ENCODE data around the gene ZFP90.

The ZFP90 gene

DNA sequence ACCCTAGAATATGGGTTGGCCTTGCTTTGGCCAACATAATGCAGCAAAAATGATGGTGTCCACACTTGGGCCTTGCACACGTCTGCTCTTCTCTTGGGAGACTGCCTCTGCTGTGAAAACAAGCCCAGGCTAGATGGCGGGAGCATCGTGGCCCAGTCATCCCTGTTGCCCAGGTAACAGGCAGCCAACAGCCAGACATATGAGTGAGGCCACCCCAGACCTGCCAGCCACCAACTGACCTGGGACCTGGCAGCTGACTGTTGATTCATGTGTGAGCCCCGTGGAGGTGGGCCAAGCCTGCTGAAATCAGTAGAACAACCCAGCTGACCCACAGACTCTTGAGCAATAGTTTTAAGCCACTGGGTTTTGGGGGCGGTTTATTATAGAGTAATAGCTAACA, 66.7 kb downstream of the ZFP90 start:
- Histone ChIP-seq H3K36me3 (ENCODE audit: control insufficient read depth, low read length) (no peaks in the 10 kb centered on the region), H3K79me2 (ENCODE audit: control insufficient read depth, low read length) (no peaks in the 10 kb centered on the region), H3K4me3 (ENCODE audit: low read length) (no peak overlapping the region), H3K27ac (ENCODE audit: low read depth, low read length) (no peak overlapping the region), H3F3A (ENCODE audit: control insufficient read depth, insufficient read depth) (no peaks in the 10 kb centered on the region), H3K9me3 (ENCODE audit: control insufficient read depth, insufficient read depth, low read length) (no peaks in the 10 kb centered on the region), H3K27me3 (ENCODE audit: control insufficient read depth, low read length) (no peaks in the 10 kb centered on the region), H3K4me2 (ENCODE audit: low read length) (no peak overlapping the region), H3K9me2 (replicated peaks; ENCODE audit: control insufficient read depth, low read length) (no peaks in the 10 kb centered on the region), H3K4me1 (ENCODE audit: control insufficient read depth, low read length) (no peaks in the 10 kb centered on the region), H4K20me1 (ENCODE audit: control insufficient read depth, insufficient read depth, low read depth, low read length) (no peaks in the 10 kb centered on the region)
- TF ChIP-seq EZH2phosphoT487 (IDR thresholded peaks at IDR 0.05; ENCODE audit: borderline replicate concordance, low read length) = no peak
- TF ChIP-seq, protein P1, sequence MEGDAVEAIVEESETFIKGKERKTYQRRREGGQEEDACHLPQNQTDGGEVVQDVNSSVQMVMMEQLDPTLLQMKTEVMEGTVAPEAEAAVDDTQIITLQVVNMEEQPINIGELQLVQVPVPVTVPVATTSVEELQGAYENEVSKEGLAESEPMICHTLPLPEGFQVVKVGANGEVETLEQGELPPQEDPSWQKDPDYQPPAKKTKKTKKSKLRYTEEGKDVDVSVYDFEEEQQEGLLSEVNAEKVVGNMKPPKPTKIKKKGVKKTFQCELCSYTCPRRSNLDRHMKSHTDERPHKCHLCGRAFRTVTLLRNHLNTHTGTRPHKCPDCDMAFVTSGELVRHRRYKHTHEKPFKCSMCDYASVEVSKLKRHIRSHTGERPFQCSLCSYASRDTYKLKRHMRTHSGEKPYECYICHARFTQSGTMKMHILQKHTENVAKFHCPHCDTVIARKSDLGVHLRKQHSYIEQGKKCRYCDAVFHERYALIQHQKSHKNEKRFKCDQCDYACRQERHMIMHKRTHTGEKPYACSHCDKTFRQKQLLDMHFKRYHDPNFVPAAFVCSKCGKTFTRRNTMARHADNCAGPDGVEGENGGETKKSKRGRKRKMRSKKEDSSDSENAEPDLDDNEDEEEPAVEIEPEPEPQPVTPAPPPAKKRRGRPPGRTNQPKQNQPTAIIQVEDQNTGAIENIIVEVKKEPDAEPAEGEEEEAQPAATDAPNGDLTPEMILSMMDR (IDR thresholded peaks at IDR 0.05; ENCODE audit: low read depth, low read length, poor library complexity, severe bottlenecking) = no peak

DNA sequence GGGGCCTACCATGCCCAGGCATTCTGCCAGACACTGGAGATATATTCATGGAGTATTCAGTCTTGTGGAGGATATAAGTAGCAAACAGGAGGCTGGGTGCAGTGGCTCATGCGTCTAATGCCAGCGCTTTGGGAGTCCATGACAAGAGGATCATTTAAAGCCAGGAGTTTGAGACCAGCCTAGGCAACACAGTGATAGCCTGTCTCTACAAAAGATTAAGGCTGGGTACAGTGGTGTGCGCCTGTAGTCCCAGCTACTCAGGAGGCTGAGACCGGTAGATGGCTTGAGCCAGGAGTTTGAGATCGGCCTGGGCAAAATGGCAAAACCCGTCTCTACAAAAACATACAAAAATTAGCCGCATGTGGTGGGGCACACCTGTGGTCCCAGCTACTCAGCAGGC, 68.4 kb downstream of the ZFP90 start:
- H3K4me2 ChIP-seq (ENCODE audit: low read length) = no peak overlapping the region
- no peak overlapping the region for H3K4me3 ChIP-seq (ENCODE audit: low read length)
- no peaks in the 10 kb centered on the region for H3K79me2 ChIP-seq (ENCODE audit: control insufficient read depth, low read length)
- no peak overlapping the region for H3K27ac ChIP-seq (ENCODE audit: low read depth, low read length)
- no peaks in the 10 kb centered on the region for H3K4me1 ChIP-seq (ENCODE audit: control insufficient read depth, low read length)
- no peaks in the 10 kb centered on the region for H4K20me1 ChIP-seq (ENCODE audit: control insufficient read depth, insufficient read depth, low read depth, low read length)
- no peaks in the 10 kb centered on the region for H3K9me2 ChIP-seq (replicated peaks; ENCODE audit: control insufficient read depth, low read length)
- no peaks in the 10 kb centered on the region for H3K9me3 ChIP-seq (ENCODE audit: control insufficient read depth, insufficient read depth, low read length)
- no peaks in the 10 kb centered on the region for H3K36me3 ChIP-seq (ENCODE audit: control insufficient read depth, low read length)
- H3F3A ChIP-seq (ENCODE audit: control insufficient read depth, insufficient read depth) = no peaks in the 10 kb centered on the region
- TF ChIP-seq, protein P1 (IDR thresholded peaks at IDR 0.05; ENCODE audit: low read depth, low read length, poor library complexity, severe bottlenecking) = no peak
- no peak for TF ChIP-seq EZH2phosphoT487 (IDR thresholded peaks at IDR 0.05; ENCODE audit: borderline replicate concordance, low read length)
- H3K27me3 ChIP-seq (ENCODE audit: control insufficient read depth, low read length) = no peaks in the 10 kb centered on the region

DNA sequence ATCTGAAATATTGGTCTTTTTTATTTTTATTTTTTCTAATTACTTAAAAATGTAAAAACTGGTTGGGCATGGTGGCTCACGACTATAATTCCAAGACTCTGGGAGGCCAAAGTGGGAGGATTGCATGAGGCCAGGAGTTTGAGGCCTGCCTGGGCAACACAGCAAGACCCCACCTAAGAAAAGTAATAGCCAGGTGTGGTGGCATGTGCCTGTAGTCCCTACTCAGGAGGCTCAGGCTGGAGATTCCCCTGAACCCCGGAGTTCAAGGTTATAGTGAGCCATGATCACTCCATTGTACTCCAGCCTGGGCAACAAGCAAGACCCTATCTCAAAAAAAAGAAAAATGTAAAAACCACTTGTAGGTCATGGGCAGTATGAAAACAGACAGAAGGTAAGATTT, 69.2 kb downstream of the ZFP90 start:
- H3K9me2 ChIP-seq (replicated peaks; ENCODE audit: control insufficient read depth, low read length) = no peaks in the 10 kb centered on the region
- H3K79me2 ChIP-seq (ENCODE audit: control insufficient read depth, low read length) = no peaks in the 10 kb centered on the region
- no peak for TF ChIP-seq EZH2phosphoT487 (IDR thresholded peaks at IDR 0.05; ENCODE audit: borderline replicate concordance, low read length)
- TF ChIP-seq, protein P1 (IDR thresholded peaks at IDR 0.05; ENCODE audit: low read depth, low read length, poor library complexity, severe bottlenecking) = no peak
- no peaks in the 10 kb centered on the region for H4K20me1 ChIP-seq (ENCODE audit: control insufficient read depth, insufficient read depth, low read depth, low read length)
- H3K4me3 ChIP-seq (ENCODE audit: low read length) = no peak overlapping the region
- no peaks in the 10 kb centered on the region for H3K9me3 ChIP-seq (ENCODE audit: control insufficient read depth, insufficient read depth, low read length)
- no peaks in the 10 kb centered on the region for H3F3A ChIP-seq (ENCODE audit: control insufficient read depth, insufficient read depth)
- no peak overlapping the region for H3K4me2 ChIP-seq (ENCODE audit: low read length)
- H3K27ac ChIP-seq (ENCODE audit: low read depth, low read length) = no peak overlapping the region
- H3K27me3 ChIP-seq (ENCODE audit: control insufficient read depth, low read length) = no peaks in the 10 kb centered on the region
- H3K4me1 ChIP-seq (ENCODE audit: control insufficient read depth, low read length) = no peaks in the 10 kb centered on the region
- H3K36me3 ChIP-seq (ENCODE audit: control insufficient read depth, low read length) = no peaks in the 10 kb centered on the region

DNA sequence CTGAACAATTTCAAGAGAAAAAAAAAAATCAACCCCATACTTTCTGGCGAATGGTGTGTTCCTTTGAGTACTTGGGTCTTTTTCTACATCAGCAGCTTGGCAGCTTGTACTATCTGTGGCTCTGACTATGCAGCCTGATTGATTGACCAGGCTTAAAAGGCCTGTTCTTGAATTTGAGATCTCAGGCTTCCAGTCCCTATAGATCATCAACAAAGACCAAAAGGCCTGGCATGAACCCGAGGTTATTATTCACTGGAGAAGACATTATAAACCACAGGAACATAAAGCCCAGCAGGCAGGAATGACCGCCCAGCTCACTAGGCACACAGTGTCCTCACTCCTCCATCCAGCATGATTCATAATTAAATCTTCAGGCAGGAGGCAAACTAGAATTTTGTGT, 73.9 kb downstream of the ZFP90 start:
- H3K4me2 ChIP-seq (ENCODE audit: low read length) = no peak overlapping the region
- no peaks in the 10 kb centered on the region for H3K36me3 ChIP-seq (ENCODE audit: control insufficient read depth, low read length)
- no peaks in the 10 kb centered on the region for H3K79me2 ChIP-seq (ENCODE audit: control insufficient read depth, low read length)
- no peak overlapping the region for H3K4me3 ChIP-seq (ENCODE audit: low read length)
- H3K27ac ChIP-seq (ENCODE audit: low read depth, low read length) = no peak overlapping the region
- H3K9me3 ChIP-seq (ENCODE audit: control insufficient read depth, insufficient read depth, low read length) = no peaks in the 10 kb centered on the region
- H3F3A ChIP-seq (ENCODE audit: control insufficient read depth, insufficient read depth) = no peaks in the 10 kb centered on the region
- no peaks in the 10 kb centered on the region for H4K20me1 ChIP-seq (ENCODE audit: control insufficient read depth, insufficient read depth, low read depth, low read length)
- no peaks in the 10 kb centered on the region for H3K9me2 ChIP-seq (replicated peaks; ENCODE audit: control insufficient read depth, low read length)
- TF ChIP-seq, protein P1 (IDR thresholded peaks at IDR 0.05; ENCODE audit: low read depth, low read length, poor library complexity, severe bottlenecking) = no peak
- no peaks in the 10 kb centered on the region for H3K4me1 ChIP-seq (ENCODE audit: control insufficient read depth, low read length)
- no peaks in the 10 kb centered on the region; the same call in 1 of the 2 replicates for H3K27me3 ChIP-seq (ENCODE audit: control insufficient read depth, low read length)
